Natural killer cell (primary cell): ENCODE data around the gene CDH13. TPM values are rescaled to one million over a fixed set of nuclear protein-coding genes. Genes with fewer than 3 reads are reported as not detected.

ENCODE experiments used
- ATAC-seq, 3 donors: fragments of 150-1000 bp in 2 of 3; fragments of 200-7000 bp in 1 of 3; cut with Tn5 transposase; 1 replicate in 1 of 3; 2 replicates in 2 of 3; pipeline ENCODE4 v1.10.0; 2021; ENCODE audit warnings: mild to moderate bottlenecking in 2 of 3, moderate library complexity in 2 of 3
- DNase-seq, 2 donors: peaks; one replicate each; pipeline versions ENCODE4 v3.0.0 to v3.0.0-alpha.2; 2013 to 2021; ENCODE audit warnings: mixed read lengths in 1 of 2
- H3K27ac ChIP-seq: one replicate; pipeline ENCODE4 v1.5.1; 2013; ENCODE audit warnings: mild to moderate bottlenecking, low read length
- H3K27me3 ChIP-seq: one replicate; pipeline ENCODE4 v1.6.1; 2013; ENCODE audit warnings: low read length; ENCODE audit not compliant: control insufficient read depth, insufficient read depth
- H3K36me3 ChIP-seq: one replicate; pipeline ENCODE4 v1.6.1; 2013; ENCODE audit warnings: low read length; ENCODE audit not compliant: control insufficient read depth, insufficient read depth
- H3K4me1 ChIP-seq: one replicate; pipeline ENCODE4 v1.6.1; 2013; ENCODE audit warnings: low read length; ENCODE audit not compliant: control insufficient read depth, insufficient read depth
- H3K4me3 ChIP-seq: one replicate; pipeline ENCODE4 v1.5.1; 2013; ENCODE audit warnings: low read length
- H3K9me3 ChIP-seq: one replicate; pipeline ENCODE4 v1.6.1; 2013; ENCODE audit warnings: low read length; ENCODE audit not compliant: control insufficient read depth, insufficient read depth
- H3K27ac Mint-ChIP-seq, 2 donors: one replicate each; pipeline ENCODE4 v1.8.0; 2022; ENCODE audit warnings: mild to moderate bottlenecking in 2 of 2, mixed read lengths in 2 of 2, moderate library complexity in 1 of 2
- H3K27me3 Mint-ChIP-seq, 2 donors: one replicate each; pipeline ENCODE4 v1.8.0; 2022; ENCODE audit warnings: low read depth in 2 of 2, mixed read lengths in 2 of 2
- H3K36me3 Mint-ChIP-seq: one replicate; pipeline ENCODE4 v1.8.0; 2022; ENCODE audit warnings: mixed read lengths
- H3K4me1 Mint-ChIP-seq, 2 donors: one replicate each; pipeline ENCODE4 v1.8.0; 2022; ENCODE audit warnings: mixed read lengths in 2 of 2
- H3K4me3 Mint-ChIP-seq: one replicate; pipeline ENCODE4 v1.8.0; 2022; ENCODE audit warnings: mild to moderate bottlenecking, moderate library complexity, mixed read lengths
- H3K9me3 Mint-ChIP-seq, 2 donors: one replicate each; pipeline ENCODE4 v1.8.0; 2022; ENCODE audit warnings: mixed read lengths in 2 of 2
- CTCF ChIP-seq: fragments of 200-600 bp; IDR thresholded peaks from one replicate; pipeline ENCODE4 v1.8.0; 2022; ENCODE audit warnings: antibody characterized with exemption
- WGBS: methylation state at CpG from one replicate; pipeline ENCODE4 v1.1.7; 2013; ENCODE audit warnings: missing lambda C conversion rate; ENCODE audit not compliant: insufficient coverage; 5-methylcytosine and 5-hydroxymethylcytosine counted together
- intact Hi-C: fragments of 100-400 bp; cut with micrococcal nuclease; formaldehyde crosslinking; loops from one replicate; pipeline ENCODE4 v1.14.2; 2022
- total RNA-seq, 4 donors: library from RNA; stranded (reverse); fragments of 120-200 nt in 1 of 4; gene quantifications; one replicate each; pipeline versions ENCODE4 v1.2.3 to v1.2.4, GENCODE V29; 2013 to 2022

The CDH13 gene
- total RNA-seq, 3 donors from 2014 or later (not counting 1 experiment from before 2014, with no cell fraction given) = not detected

GRCh38 chr16:82788225-82788624 is 161.5 kb downstream of the CDH13 start:
- intact Hi-C loops = no loop called here
- H3K27ac ChIP-seq = no peak overlapping the region
- Mint-ChIP-seq H3K27me3 (no peaks in the 10 kb centered on the region), H3K4me3 (no peak overlapping the region), H3K27ac (no peak overlapping the region), H3K36me3 (no peaks in the 10 kb centered on the region), H3K4me1 (peaks cover 0 to 16% of the 10 kb centered on the region in 2 donors), H3K9me3 (no peaks in the 10 kb centered on the region)
- TF ChIP-seq CTCF = no peak
- peaks cover 3% of the 10 kb centered on the region for H3K4me1 ChIP-seq
- H3K36me3 ChIP-seq = no peaks in the 10 kb centered on the region
- ATAC-seq (peak in 1 of 3 donors; percentile 29), DNase-seq (no peak)
- no peaks in the 10 kb centered on the region for H3K27me3 ChIP-seq
- H3K9me3 ChIP-seq = no peaks in the 10 kb centered on the region
- 81% methylated on average over 7 of the region's 7 CpGs for WGBS
- H3K4me3 ChIP-seq = no peak overlapping the region

DNA sequence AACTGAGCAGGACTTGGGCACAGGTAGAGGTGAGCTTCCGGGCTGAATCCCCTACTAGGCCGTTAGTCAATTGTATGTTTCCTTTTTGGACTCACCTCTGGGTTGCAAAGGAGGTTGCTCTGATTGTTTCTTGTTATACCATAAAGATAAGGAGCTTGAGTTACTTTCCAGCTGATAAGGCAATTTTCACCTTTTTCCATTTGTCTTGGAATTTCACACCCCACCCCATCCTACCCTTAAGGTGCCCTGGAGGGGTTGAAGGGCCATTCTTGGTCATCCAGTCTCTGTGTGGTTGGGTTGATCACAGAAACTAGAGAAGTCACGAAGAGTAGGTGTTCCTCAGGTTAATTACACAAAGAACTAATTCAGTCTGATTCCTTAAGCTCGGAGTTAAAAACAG is 162.2 kb downstream of the CDH13 start:
- Mint-ChIP-seq H3K4me1 (peaks cover 0 to 11% of the 10 kb centered on the region in 2 donors), H3K36me3 (no peaks in the 10 kb centered on the region), H3K27ac (no peak overlapping the region), H3K4me3 (no peak overlapping the region), H3K27me3 (no peaks in the 10 kb centered on the region), H3K9me3 (no peaks in the 10 kb centered on the region)
- DNase-seq = no peak
- WGBS = 83% methylated on average over 4 of the region's 4 CpGs
- Histone ChIP-seq H3K4me1 (peaks cover 3% of the 10 kb centered on the region), H3K36me3 (no peaks in the 10 kb centered on the region), H3K4me3 (no peak overlapping the region), H3K27me3 (no peaks in the 10 kb centered on the region), H3K9me3 (no peaks in the 10 kb centered on the region), H3K27ac (no peak overlapping the region)
- TF ChIP-seq CTCF = no peak
- ATAC-seq = no peak
- intact Hi-C loops = no loop called here

- Histone ChIP-seq H3K4me3 (no peak overlapping the region), H3K27ac (no peak overlapping the region), H3K36me3 (no peaks in the 10 kb centered on the region), H3K27me3 (no peaks in the 10 kb centered on the region), H3K4me1 (no peaks in the 10 kb centered on the region), H3K9me3 (no peaks in the 10 kb centered on the region)
- Mint-ChIP-seq H3K27me3 (peaks cover 0 to 3% of the 10 kb centered on the region in 2 donors), H3K27ac (no peak overlapping the region), H3K4me1 (no peaks in the 10 kb centered on the region), H3K4me3 (no peak overlapping the region), H3K36me3 (no peaks in the 10 kb centered on the region), H3K9me3 (no peaks in the 10 kb centered on the region)
- no peak for DNase-seq
- 90% methylated on average over 6 of the region's 6 CpGs for WGBS
- ATAC-seq = no peak
- TF ChIP-seq CTCF = no peak
- intact Hi-C loops = no loop called here
These were observed 165.9 kb downstream of the CDH13 start for GRCh38 chr16:82792693-82793092.

GRCh38 chr16:82793528-82794245 is 166.9 kb downstream of the CDH13 start:
- H3K27me3 Mint-ChIP-seq = peaks cover 0 to 3% of the 10 kb centered on the region in 2 donors
- intact Hi-C loops = no loop called here

More at GRCh38 chr16:82793528-82794245, 166.9 kb downstream of the CDH13 start:
- H3K9me3 ChIP-seq = no peaks in the 10 kb centered on the region
- no peaks in the 10 kb centered on the region for H3K36me3 Mint-ChIP-seq
- no peaks in the 10 kb centered on the region for H3K4me1 ChIP-seq
- no peaks in the 10 kb centered on the region for H3K9me3 Mint-ChIP-seq
- no peak overlapping the region for H3K4me3 Mint-ChIP-seq
- H3K36me3 ChIP-seq = no peaks in the 10 kb centered on the region
- H3K4me1 Mint-ChIP-seq = no peaks in the 10 kb centered on the region
- TF ChIP-seq CTCF = no peak
- H3K27me3 ChIP-seq = no peaks in the 10 kb centered on the region
- DNase-seq = no peak
- H3K4me3 ChIP-seq = no peak overlapping the region
- H3K27ac Mint-ChIP-seq = no peak overlapping the region
- H3K27ac ChIP-seq = no peak overlapping the region
- 89% methylated on average over 8 of the region's 10 CpGs for WGBS
- no peak for ATAC-seq
